Measurements from ENCODE around the gene SLC6A13.

SLC6A13 gene

GRCh38 chr12:197347-197746, 65.3 kb downstream of the SLC6A13 start:
- DNase-seq (ENCODE audit: low read depth), result no peak
- no peak overlapping the region for H3K4me3 ChIP-seq (ENCODE audit: control insufficient read depth, low read depth, low read length)
- no peak for TF ChIP-seq CTCF (conservative IDR thresholded peaks at IDR 0.05; ENCODE audit: control insufficient read depth, insufficient read depth, low read depth, low read length)

- no peak for TF ChIP-seq CTCF (conservative IDR thresholded peaks at IDR 0.05; ENCODE audit: control insufficient read depth, insufficient read depth, low read depth, low read length)
- no peak overlapping the region for H3K4me3 ChIP-seq (ENCODE audit: control insufficient read depth, low read depth, low read length)
- DNase-seq (ENCODE audit: low read depth), result no peak
These were observed 66.2 kb downstream of the SLC6A13 start for GRCh38 chr12:196436-196835.

- no peak overlapping the region for H3K4me3 ChIP-seq (ENCODE audit: control insufficient read depth, low read depth, low read length)
- no peak for TF ChIP-seq CTCF (conservative IDR thresholded peaks at IDR 0.05; ENCODE audit: control insufficient read depth, insufficient read depth, low read depth, low read length)
- no peak for DNase-seq (ENCODE audit: low read depth)
These were observed 66.7 kb downstream of the SLC6A13 start for GRCh38 chr12:195951-196350.

- no peak for DNase-seq (ENCODE audit: low read depth)
- no peak overlapping the region for H3K4me3 ChIP-seq (ENCODE audit: control insufficient read depth, low read depth, low read length)
- no peak for TF ChIP-seq CTCF (conservative IDR thresholded peaks at IDR 0.05; ENCODE audit: control insufficient read depth, insufficient read depth, low read depth, low read length)
These were observed 67.5 kb downstream of the SLC6A13 start for GRCh38 chr12:195156-195555.

- no peak for DNase-seq (ENCODE audit: low read depth)
- no peak for TF ChIP-seq CTCF (conservative IDR thresholded peaks at IDR 0.05; ENCODE audit: control insufficient read depth, insufficient read depth, low read depth, low read length)
These were observed 68.4 kb downstream of the SLC6A13 start for GRCh38 chr12:194276-194675.

GRCh38 chr12:193261-193660, 69.4 kb downstream of the SLC6A13 start:
- TF ChIP-seq CTCF (conservative IDR thresholded peaks at IDR 0.05; ENCODE audit: control insufficient read depth, insufficient read depth, low read depth, low read length), result no peak
- no peak overlapping the region for H3K4me3 ChIP-seq (ENCODE audit: control insufficient read depth, low read depth, low read length)
- peak; percentile 17 for DNase-seq (ENCODE audit: low read depth)

More at GRCh38 chr12:194276-194675, 68.4 kb downstream of the SLC6A13 start:
- no peak overlapping the region for H3K4me3 ChIP-seq (ENCODE audit: control insufficient read depth, low read depth, low read length)

- DNase-seq (ENCODE audit: low read depth), result peak; percentile 17
- no peak overlapping the region for H3K4me3 ChIP-seq (ENCODE audit: control insufficient read depth, low read depth, low read length)
- TF ChIP-seq CTCF (conservative IDR thresholded peaks at IDR 0.05; ENCODE audit: control insufficient read depth, insufficient read depth, low read depth, low read length), result no peak
These were observed 71.1 kb downstream of the SLC6A13 start for GRCh38 chr12:191541-191940.

All from fibroblast of mammary gland (primary cell).